HCT116 (cell line): ENCODE measurements around the gene GDAP2.

Experiments
- JUND ChIP-seq: IDR thresholded peaks from 2 replicates; pipeline ENCODE4 v1.6.1; 2012
- POLR2AphosphoS5 ChIP-seq: IDR thresholded peaks from 2 replicates; pipeline ENCODE4 v1.6.1; 2011; ENCODE audit warnings: mild to moderate bottlenecking, low read depth, low read length, moderate library complexity
- TF ChIP-seq, protein P1 (sequence below), 3 experiments: fragments of 200-600 bp in 1 of 3; sonication (generic) in 1 of 3; IDR thresholded peaks in 2 of 3; conservative IDR thresholded peaks in 1 of 3; 2 replicates each; pipeline ENCODE4 v1.5.1; 2012 to 2017; ENCODE audit warnings: low read depth in 2 of 3, low read length in 2 of 3, antibody characterized with exemption in 1 of 3, borderline replicate concordance in 1 of 3, control low read depth in 1 of 3, mild to moderate bottlenecking in 1 of 3, mixed read lengths in 1 of 3, mixed run types in 1 of 3, moderate library complexity in 1 of 3; ENCODE audit not compliant: insufficient read depth in 1 of 3
- TF ChIP-seq, protein P2 (sequence below): IDR thresholded peaks from 2 replicates; pipeline ENCODE4 v1.6.1; 2011; ENCODE audit warnings: mild to moderate bottlenecking, low read length, moderate library complexity; ENCODE audit not compliant: insufficient replicate concordance; ENCODE audit errors: extremely low read depth

DNA sequence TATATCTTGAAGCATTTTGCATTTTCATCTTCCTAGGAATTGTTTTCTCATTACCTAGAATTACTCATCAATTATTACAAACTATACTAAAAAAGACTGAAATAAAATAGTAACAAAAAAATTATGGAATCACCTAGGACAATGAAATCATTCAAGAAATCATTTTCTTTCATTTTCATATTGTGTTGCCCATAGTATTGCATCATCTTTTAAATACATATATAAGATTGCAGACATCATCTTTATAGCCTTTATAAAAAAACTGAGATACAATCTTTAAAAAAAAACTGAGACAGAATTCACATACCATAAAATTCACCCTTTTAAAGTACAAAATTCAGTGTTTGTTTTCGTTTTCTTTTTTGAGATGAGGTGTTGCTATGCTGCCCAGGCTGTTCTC is 29.6 kb downstream of the GDAP2 start:
- TF ChIP-seq JUND (no peak), POLR2AphosphoS5 (no peak)
- TF ChIP-seq, protein P1, sequence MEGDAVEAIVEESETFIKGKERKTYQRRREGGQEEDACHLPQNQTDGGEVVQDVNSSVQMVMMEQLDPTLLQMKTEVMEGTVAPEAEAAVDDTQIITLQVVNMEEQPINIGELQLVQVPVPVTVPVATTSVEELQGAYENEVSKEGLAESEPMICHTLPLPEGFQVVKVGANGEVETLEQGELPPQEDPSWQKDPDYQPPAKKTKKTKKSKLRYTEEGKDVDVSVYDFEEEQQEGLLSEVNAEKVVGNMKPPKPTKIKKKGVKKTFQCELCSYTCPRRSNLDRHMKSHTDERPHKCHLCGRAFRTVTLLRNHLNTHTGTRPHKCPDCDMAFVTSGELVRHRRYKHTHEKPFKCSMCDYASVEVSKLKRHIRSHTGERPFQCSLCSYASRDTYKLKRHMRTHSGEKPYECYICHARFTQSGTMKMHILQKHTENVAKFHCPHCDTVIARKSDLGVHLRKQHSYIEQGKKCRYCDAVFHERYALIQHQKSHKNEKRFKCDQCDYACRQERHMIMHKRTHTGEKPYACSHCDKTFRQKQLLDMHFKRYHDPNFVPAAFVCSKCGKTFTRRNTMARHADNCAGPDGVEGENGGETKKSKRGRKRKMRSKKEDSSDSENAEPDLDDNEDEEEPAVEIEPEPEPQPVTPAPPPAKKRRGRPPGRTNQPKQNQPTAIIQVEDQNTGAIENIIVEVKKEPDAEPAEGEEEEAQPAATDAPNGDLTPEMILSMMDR (IDR thresholded peaks at IDR 0.05 in 2 of 3, conservative IDR thresholded peaks at IDR 0.05 in 1 of 3; ENCODE audit: borderline replicate concordance in 1 of 3, insufficient read depth in 1 of 3, low read depth in 2 of 3, low read length in 2 of 3): no peak
- TF ChIP-seq, protein P2, sequence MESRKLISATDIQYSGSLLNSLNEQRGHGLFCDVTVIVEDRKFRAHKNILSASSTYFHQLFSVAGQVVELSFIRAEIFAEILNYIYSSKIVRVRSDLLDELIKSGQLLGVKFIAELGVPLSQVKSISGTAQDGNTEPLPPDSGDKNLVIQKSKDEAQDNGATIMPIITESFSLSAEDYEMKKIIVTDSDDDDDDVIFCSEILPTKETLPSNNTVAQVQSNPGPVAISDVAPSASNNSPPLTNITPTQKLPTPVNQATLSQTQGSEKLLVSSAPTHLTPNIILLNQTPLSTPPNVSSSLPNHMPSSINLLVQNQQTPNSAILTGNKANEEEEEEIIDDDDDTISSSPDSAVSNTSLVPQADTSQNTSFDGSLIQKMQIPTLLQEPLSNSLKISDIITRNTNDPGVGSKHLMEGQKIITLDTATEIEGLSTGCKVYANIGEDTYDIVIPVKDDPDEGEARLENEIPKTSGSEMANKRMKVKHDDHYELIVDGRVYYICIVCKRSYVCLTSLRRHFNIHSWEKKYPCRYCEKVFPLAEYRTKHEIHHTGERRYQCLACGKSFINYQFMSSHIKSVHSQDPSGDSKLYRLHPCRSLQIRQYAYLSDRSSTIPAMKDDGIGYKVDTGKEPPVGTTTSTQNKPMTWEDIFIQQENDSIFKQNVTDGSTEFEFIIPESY: no peak
